ENCODE results near the gene SCGN. TPM values are rescaled to one million over a fixed set of nuclear protein-coding genes. Genes with fewer than 3 reads are reported as not detected.
"Not testable (repeated sequence)": the region's sequence is repeated elsewhere in the genome, so short reads cannot be mapped to it uniquely, and the experiment has no call there.

Gene SCGN
- total RNA-seq, 4 donors from 2014 or later, result 3.6 to 13.0 (median 5.0) TPM

DNA sequence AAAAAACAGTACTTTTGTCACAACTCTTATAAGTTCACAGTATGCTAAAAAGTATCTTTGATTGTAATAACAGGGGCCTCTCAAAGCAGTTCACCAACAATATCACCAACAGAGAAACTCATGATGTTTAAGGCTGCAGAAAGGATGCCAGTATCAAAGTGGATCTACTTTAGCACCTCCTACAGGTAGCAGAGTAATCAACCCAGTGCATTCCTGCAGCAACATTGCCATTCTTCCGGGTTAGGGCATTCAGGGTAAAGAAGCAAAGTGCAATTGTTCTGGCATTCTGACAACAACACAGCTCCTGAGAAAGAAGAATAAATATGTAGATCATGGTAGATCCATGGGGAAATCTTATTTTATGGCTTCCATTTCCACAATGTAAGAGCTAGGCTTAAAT lies 95.0 kb downstream of the SCGN start:
- H3K36me3 ChIP-seq, result no peaks in the 10 kb centered on the region
- peak; percentile 29 for DNase-seq
- H3K27me3 ChIP-seq, result no peaks in the 10 kb centered on the region
- no peaks in the 10 kb centered on the region for H3K9me3 ChIP-seq
- WGBS, 2 donors (ENCODE audit: low coverage in 1 of 2), result 33 to 60% methylated on average over 1 of the region's 1 CpG
- H3K27ac ChIP-seq, result peak overlapping the region in 2 of 4 donors; percentile 3 to 31
- peaks cover 6 to 48% (median 22%) of the 10 kb centered on the region in 4 donors for H3K4me1 ChIP-seq
- H3K4me3 ChIP-seq, result no peak overlapping the region
- TF ChIP-seq, protein P1, sequence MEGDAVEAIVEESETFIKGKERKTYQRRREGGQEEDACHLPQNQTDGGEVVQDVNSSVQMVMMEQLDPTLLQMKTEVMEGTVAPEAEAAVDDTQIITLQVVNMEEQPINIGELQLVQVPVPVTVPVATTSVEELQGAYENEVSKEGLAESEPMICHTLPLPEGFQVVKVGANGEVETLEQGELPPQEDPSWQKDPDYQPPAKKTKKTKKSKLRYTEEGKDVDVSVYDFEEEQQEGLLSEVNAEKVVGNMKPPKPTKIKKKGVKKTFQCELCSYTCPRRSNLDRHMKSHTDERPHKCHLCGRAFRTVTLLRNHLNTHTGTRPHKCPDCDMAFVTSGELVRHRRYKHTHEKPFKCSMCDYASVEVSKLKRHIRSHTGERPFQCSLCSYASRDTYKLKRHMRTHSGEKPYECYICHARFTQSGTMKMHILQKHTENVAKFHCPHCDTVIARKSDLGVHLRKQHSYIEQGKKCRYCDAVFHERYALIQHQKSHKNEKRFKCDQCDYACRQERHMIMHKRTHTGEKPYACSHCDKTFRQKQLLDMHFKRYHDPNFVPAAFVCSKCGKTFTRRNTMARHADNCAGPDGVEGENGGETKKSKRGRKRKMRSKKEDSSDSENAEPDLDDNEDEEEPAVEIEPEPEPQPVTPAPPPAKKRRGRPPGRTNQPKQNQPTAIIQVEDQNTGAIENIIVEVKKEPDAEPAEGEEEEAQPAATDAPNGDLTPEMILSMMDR (IDR thresholded peaks at IDR 0.05), result peak; percentile 10 to 63 (median 37)
- no peak for TF ChIP-seq POLR2A (IDR thresholded peaks at IDR 0.05)
- TF ChIP-seq EP300 (IDR thresholded peaks at IDR 0.05; ENCODE audit: low read depth), result no peak
- TF ChIP-seq POLR2AphosphoS5 (IDR thresholded peaks at IDR 0.05), result peak in 1 of 3 donors; percentile 34
- intact Hi-C loops (cut with DNase I; ENCODE audit: low total_unique reads), result no loop called here
- in situ Hi-C loops (cut with MboI; ENCODE audit: low pct_ligation_motif_present in 1 of 4, low pct_unique_long_range_greater_than_20kb in 1 of 4, low sequenced_read_pairs in 3 of 4), result no loop called here

DNA sequence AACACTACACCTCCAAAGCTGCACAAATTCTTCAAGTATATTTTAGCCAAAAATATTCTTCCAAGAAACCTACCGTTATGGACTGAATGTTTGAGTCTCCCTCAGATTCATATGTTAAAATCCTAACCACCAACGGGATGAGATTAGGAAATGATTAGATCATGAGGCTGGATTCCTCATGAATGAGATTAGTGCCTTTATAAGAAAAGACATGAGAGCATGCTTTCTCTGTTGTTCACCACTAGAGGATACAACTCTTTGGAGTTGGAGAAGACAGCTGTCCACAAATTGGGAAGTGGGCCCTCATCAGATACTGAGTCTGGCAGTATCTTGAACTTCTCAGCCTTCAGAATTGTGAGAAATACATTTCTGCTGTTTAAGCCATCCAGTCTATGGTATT lies 95.5 kb downstream of the SCGN start:
- no peak overlapping the region for H3K4me3 ChIP-seq
- WGBS, 2 donors (ENCODE audit: low coverage in 1 of 2), result 86% methylated on average over 2 of the region's 2 CpGs; no CpG with 5 or more reads in 1 of the 2 donors

DNA sequence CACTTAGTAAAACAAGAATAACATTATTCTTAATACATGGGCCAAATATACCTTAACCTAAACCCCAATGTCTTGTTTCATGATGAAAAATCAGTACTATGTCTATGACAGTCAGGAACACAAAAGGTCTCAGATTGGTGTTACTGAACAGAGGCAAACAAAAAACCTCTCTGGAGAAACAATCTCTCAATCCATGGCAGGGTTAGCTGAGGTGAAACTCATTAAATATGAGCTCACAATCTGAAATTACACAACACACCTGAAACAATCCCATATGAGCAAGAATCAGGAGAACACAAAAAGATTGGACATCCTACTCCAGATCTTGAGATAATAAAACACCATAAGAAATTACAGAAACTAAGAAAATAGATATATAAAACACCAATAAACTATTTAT lies 96.0 kb downstream of the SCGN start:
- TF ChIP-seq EP300 (IDR thresholded peaks at IDR 0.05; ENCODE audit: low read depth) (no peak), POLR2AphosphoS5 (IDR thresholded peaks at IDR 0.05) (no peak), POLR2A (IDR thresholded peaks at IDR 0.05) (no peak)
- TF ChIP-seq, protein P1 (IDR thresholded peaks at IDR 0.05), result no peak
- DNase-seq, result no peak
- H3K4me3 ChIP-seq, result no peak overlapping the region
- in situ Hi-C loops (cut with MboI; ENCODE audit: low pct_ligation_motif_present in 1 of 4, low pct_unique_long_range_greater_than_20kb in 1 of 4, low sequenced_read_pairs in 3 of 4) (no loop called here), intact Hi-C loops (cut with DNase I; ENCODE audit: low total_unique reads) (no loop called here)
- peak overlapping the region in 2 of 4 donors; percentile 59 to 71 for H3K27ac ChIP-seq
- H3K4me1 ChIP-seq, result peaks cover 6 to 56% (median 26%) of the 10 kb centered on the region in 4 donors
- H3K27me3 ChIP-seq, result no peaks in the 10 kb centered on the region
- no peaks in the 10 kb centered on the region for H3K36me3 ChIP-seq
- H3K9me3 ChIP-seq, result no peaks in the 10 kb centered on the region

More for the DNA sequence above, 95.5 kb downstream of the SCGN start:
- no peak for DNase-seq
- Histone ChIP-seq H3K27ac (peak overlapping the region in 2 of 4 donors; percentile 3 to 31), H3K9me3 (no peaks in the 10 kb centered on the region), H3K36me3 (no peaks in the 10 kb centered on the region), H3K27me3 (no peaks in the 10 kb centered on the region), H3K4me1 (peaks cover 6 to 52% (median 24%) of the 10 kb centered on the region in 4 donors)
- TF ChIP-seq POLR2A (IDR thresholded peaks at IDR 0.05) (no peak), POLR2AphosphoS5 (IDR thresholded peaks at IDR 0.05) (no peak), EP300 (IDR thresholded peaks at IDR 0.05; ENCODE audit: low read depth) (no peak)
- TF ChIP-seq, protein P1 (IDR thresholded peaks at IDR 0.05), result no peak
- in situ Hi-C loops (cut with MboI; ENCODE audit: low pct_ligation_motif_present in 1 of 4, low pct_unique_long_range_greater_than_20kb in 1 of 4, low sequenced_read_pairs in 3 of 4), result no loop called here
- intact Hi-C loops (cut with DNase I; ENCODE audit: low total_unique reads), result no loop called here

DNA sequence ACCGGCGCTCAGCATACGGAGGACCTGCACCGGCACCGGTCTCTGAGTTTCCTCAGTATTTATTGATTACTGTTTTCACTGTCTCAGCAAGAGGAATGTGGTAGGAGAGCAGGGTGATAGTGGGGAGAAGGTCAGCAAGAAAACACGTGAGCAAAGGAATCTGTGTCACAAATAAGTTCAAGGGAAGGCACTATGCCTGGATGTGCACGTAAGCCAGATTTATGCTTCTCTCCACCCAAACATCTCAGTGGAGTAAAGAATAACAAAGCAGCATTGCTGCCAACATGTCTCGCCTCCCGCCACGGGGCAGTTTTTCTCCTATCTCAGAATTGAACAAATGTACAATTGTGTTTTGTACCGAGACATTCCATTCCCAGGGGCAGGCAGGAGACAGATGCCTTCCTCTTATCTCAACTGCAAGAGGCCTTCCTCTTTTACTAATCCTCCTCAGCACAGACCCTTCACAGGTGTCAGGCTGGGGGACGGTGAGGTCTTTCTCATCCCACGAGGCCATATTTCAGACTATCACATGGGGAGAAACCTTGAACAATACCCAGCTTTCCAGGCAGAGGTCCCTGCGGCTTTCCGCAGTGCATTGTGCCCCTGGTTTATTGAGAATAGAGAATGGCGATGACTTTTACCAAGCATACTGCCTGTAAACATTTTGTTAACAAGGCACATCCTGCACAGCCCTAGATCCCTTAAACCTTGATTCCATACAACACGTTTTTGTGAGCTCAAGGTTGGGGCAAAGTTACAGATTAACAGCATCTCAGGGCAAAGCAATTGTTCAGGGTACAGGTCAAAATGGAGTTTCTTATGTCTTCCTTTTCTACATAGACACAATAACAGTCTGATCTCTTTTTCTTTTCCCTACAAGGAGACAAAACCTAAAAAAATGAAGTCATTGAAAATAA lies 96.8 kb downstream of the SCGN start:
- Histone ChIP-seq H3K27ac (peak overlapping the region in 2 of 4 donors; percentile 59 to 71), H3K4me1 (peaks cover 6 to 62% (median 26%) of the 10 kb centered on the region in 4 donors)
- H3K27me3 ChIP-seq; intact Hi-C loops (cut with DNase I; ENCODE audit: low total_unique reads); DNase-seq; H3K9me3 ChIP-seq; in situ Hi-C loops (cut with MboI; ENCODE audit: low pct_ligation_motif_present in 1 of 4, low pct_unique_long_range_greater_than_20kb in 1 of 4, low sequenced_read_pairs in 3 of 4); H3K4me3 ChIP-seq; H3K36me3 ChIP-seq: not testable (repeated sequence)
- 59 to 71% methylated on average over 11 to 17 of the region's 17 CpGs for WGBS, 2 donors (ENCODE audit: low coverage in 1 of 2)

All from transverse colon (tissue), 4 donors.